ENCODE data around the gene ETF1.
"Not testable (repeated sequence)": the region's sequence is repeated elsewhere in the genome, so short reads cannot be mapped to it uniquely, and the experiment has no call there.

The ETF1 gene

DNA sequence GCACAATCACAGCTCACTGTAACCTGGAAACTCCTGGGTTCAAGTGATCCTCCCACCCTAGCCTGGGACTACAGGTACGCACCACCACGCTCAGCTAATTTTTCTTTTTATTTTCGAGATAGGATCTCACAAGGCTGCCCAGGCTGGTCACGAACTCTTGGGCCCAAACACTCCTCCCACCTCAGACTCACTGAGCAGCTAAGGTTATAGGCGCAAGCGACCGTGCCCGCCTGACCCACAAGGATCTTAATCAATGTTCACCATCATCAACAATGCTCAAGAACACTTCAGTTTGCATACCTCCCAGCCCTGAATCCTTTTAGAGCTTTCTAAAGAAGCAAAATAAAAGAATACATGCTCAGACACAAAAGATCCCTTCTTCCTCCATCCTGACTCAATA, 13.2 kb downstream of the ETF1 start:
- DNase-seq = no peak

DNA sequence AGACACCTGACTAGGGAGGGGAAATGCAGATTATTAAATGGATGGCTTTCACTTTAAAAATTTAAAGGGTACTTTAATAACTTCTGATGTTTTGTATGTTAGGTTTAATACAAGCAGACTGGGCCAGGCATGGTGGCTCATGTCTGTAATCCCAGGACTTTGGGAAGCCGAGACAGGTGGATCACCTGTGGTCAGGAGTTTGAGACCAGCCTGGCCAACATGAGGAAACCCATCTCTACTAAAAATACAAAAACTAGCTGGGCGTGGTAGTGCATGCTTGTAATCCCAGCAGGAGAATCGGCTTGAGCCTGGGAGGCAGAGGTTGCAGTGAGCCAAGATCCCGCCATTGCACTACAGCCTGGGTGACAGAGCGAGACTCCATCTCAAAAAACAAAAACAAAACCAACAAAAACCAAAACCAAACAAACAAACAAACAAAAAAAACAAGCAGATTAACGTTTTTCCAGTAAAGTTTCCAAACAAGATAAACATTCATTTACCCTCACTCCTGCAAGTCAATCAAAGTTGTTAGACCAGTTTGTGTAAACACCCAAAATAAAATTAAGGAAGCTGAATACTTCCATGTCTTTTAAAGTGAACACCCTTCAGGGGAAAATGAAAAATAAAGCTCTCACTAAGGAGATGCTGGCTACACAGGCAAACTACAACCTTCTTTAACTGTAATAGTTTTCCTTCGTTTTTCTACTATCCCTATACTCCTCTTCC, 14.1 kb downstream of the ETF1 start:
- DNase-seq = no peak

DNA sequence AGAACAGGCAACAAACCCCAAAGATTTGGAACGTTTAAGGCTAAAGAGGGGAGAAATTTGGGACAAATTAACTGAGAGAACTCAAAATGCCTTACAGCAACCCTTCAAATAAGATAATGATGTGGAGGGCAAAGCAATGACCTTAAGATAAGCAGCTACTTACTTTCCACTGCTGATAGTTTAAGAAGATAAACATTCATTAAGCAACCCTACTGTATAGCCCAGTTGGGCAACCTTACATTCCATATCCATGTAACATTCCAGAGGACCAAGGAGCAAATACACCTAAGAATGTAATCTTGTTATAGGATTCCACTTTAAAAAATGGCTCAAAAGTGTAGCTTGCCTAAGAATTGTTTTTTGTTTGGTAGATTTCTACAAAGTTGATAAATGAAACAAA, 14.8 kb downstream of the ETF1 start:
- no peak for DNase-seq

DNA sequence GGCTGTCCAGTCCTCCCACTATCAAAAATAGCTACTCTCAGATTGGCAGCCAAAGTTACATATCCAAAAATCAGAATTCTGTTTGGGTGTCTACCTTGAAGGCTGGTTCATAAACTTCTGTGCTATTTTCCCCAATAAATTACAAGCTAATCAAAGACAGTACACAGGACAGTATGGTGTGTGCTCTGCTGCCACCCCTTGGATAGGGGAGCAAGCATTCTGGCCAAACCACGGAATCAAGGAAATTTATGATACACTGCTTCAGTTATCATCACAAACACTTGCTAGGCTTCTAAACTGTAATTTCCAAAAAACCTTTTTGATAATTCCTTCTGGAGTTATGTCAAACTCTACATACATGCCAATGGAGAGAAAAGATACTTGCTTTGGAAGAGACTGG, 15.9 kb downstream of the ETF1 start:
- DNase-seq = no peak

DNA sequence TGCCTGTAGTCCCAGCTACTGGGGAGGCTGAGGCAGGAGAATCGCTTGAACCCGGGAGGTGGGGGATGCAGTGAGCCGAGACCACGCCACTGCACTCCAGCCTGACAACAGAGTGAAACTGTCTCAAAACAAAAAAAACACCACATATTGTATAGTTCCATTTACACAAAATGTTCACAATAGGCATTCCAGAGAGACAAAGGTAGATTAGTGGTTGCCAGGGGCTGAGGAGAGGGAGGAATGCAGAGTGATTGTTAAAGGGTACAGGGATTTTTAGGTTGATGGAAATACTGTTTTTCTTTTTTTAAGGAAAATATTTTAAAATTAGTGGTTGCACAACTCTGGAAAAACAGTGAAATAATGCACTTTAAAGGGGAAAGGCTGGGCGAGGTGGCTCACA, 19.6 kb downstream of the ETF1 start:
- no peak for DNase-seq

DNA sequence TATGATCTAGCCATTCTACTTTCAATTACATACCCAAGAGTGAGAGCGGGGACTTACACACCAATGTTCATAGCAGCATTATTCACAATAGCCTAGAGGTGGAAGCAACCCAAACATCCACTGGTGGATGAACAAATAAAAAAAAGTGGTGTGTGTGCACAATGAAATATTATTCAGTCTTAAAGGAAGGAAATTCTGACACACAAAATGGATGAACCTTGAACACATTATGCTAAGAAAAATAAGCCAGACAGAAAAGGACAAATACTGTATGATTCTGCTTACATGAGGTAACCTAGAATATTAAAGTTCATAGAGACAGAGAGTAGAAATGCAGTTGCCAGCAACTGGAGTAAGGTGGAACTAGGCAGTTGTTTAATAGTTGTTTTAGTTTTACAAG, 22.1 kb downstream of the ETF1 start:
- no peak for DNase-seq

DNA sequence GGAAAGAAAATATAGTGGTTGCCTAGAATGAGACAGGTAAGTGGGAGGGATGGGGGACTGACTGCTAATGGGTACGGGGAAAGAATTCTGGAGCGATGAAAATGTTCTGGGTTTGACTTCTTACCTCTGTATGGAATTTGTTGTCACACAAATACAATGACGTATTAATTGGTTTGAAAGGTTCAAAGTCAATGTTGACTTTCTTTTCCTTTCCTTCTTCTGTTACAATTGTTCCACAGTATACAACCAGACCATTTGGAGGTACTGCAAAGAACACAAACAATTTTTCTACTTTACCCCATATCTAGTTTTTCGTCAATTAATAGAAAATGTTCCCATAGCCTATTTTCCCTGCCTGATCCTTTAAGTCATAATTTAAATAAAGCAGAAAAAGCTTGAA, 25.6 kb downstream of the ETF1 start:
- no peak for DNase-seq

DNA sequence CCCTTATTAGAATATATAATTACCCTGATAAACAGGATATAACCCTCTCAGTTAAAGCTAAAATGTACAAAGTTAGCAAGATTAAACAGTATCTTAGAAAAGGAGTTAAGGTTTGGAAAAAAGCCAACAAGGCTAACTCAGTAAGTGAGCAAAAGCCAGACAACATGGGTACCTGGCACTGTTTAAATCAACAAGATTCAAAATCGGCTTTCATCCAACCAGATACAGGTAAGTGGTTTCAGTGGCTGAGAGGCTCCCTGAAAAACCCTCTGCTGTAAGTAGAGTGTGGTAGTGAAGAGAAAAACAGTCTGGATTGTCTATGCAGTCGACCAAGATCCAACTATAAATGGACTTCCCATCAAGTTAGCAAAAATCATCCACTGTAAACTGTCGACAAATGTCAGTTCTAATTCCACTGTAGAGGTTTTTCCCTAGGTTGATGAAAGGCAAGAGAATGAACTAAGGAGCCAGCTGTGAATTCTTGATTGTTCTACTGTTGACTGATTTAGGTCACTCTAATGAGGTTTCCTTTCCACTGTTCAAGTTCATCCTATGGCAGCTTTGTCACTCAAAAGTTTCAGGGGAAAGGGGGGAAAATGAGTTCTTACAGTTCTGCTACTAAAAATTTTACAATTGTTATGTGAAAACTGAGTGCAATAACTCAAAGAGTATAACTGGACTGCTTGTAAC, 27.3 kb downstream of the ETF1 start:
- DNase-seq = no peak

DNA sequence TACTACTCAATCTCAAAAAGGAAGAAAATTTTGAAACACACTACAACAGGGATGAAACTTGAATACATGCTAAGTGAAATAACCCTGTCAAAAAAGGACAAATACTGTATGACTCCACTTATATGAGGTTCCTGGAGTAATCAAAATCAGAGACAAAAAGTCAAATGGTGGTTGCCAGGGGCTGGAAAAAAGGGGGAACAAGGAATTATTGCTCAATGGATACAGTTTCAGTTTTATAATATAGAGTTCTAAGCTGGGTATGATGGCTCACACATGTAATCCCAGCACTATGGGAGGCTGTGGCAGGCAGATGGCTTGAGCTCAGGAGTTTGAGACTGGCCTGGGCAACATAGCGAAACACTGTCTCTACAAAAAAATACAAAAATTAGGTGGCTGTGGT, 29.0 kb downstream of the ETF1 start:
- DNase-seq = no peak

DNA sequence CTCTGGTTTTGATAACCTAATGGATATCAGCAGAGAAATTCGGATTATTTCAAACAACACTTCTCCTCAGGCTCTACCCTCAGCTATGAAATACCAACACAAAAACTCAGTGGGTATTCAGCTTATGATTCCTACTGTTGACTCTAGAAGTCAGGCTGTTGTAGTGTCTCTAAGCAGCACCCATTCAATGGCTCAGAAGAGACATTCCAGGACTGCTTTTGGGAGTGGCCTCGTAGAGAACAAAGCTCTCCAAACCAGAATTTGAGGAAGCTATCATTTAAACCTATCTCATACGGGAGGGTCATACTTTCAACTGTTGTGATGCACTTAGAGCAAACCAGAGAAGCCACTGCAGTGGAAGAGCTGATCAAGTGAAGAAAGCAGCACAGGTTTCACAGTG, 34.1 kb downstream of the ETF1 start:
- no peak for DNase-seq

DNA sequence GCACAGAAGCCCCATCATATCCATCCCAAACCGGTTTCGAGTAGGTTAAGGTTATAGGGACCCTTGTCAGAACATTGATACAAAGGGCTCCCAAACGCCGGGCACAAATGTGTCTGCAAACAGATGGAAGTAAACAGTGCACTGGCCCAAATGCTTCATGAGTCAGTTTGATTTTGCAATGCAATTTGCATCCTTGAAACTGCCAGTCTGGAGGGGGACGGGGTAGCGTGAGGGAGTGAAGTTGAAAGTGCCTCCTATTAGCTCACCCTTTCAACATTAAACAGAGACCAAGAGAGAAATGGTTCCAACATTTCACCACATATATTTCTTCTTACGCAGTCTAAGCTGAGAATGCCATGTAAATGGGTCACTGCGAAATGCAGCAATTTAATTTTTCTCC, 35.6 kb downstream of the ETF1 start:
- not testable (repeated sequence) for DNase-seq

DNA sequence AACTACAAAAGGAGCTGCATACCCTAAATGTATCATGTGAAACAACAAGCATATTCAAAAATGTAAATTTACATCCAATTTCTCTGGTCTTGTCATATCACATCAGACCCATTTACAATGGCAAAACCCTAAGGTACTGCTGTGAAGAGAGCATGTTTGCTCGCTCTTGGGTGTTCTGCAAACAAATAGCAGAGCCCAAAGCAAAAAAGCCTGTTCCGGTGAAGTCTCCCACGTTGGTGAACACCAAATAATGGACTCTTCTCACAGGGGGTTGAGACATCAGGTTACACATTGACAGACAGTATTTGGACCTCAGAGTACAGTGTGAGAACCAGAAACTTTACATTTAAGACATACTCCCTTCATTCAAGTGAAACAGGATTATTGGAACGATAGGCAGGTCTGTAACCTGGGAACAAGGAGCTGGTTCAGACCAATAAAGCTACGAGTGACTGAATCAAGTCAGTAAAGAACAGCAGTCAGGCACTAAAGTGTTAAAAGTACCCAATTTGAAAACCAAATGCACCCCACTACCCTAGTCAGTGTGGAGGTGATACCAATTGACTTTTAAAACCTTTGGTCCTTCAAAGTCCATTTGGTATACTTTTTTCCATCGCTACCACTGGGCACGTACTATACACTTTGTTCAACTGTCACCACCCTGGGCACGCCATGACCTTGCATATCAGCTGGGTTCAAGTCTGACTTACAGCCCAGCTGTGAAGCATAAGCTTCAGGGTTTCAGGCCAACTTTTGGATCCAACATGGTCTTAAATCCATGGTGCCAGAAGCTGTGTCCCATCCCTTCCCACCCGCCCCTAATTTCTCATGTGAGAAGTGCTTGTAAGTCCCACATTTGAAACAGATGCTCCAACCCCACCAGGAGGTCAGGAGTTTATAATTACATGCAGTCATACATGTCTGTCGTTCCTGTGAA, 36.4 kb downstream of the ETF1 start:
- DNase-seq = no peak

DNA sequence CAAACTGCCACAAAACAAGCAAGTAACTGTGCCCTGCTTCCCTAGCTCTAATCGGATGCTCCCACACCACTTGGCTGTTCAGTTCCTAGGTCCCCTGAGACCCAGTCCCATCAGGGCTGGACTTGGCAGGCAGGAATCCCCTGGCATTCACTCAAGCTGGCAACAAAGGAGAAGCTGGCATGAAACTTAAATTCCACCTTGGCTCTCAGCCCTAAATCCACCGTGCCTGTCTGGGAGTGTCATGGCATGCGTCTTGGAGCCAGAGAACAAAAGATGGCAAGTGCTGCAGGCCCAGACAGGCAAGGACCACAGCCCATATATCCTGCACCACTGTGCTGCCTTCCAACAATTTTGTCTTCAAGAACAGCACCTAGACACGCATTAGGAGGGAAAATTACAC, 38.2 kb downstream of the ETF1 start:
- DNase-seq = peak in 18 of 51 donors; percentile 3 to 54 (median 22)

DNA sequence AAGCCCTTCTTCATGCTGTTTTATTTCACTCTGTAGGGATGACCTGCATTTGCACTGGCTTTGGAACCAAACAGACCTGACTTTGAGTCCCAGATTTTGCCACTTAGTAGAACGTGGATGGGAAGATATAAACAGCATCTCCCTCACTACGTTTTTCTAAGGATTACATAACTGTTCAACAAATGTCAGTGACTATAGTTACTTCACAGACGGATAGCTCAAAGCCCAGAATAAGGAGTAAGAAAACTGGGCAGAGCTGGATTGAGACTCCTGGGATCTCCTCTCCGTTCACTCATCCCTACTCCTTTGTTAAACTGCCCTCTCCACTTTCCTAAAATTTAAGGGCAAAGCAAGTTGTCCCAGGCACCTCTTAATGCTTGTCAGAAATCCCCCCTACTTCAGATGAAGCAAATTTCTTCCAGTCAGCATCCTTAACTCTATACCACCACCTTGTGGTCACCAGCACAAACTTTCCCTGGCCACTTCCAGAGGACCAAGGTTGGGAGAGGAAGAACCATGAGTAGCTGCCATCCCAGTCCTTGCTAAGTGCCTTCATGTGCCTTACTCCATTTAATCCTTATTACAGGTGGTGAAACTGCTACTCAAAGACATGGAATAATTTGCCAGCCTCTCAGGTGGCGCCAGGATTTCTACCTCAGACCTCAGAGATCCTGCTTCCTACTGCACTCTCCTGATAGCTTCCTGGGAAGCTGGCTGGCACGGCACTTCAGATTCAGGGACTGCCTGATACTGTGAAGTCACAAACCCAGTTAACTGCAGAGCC, 39.4 kb downstream of the ETF1 start:
- peak in 23 of 51 donors; percentile 3 to 62 (median 27) for DNase-seq

DNA sequence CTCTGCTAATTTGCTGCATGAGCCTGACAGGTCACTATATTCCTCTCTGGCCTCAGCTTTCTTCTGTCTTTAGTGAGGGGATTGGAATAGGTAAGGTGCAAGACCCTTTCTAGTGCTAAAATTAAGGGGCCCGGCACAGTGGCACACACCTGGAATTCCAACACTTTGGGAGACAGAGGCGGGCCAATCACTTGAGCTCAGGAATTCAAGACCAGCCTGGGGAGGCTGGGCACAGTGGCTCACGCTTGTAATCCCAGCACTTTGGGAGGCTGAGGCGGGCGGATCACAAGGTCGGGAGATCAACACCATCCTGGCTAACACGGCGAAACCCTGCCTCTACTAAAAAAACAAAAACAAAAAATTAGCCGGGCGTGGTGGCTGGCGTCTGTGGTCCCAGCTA, 40.5 kb downstream of the ETF1 start:
- DNase-seq = no peak

DNA sequence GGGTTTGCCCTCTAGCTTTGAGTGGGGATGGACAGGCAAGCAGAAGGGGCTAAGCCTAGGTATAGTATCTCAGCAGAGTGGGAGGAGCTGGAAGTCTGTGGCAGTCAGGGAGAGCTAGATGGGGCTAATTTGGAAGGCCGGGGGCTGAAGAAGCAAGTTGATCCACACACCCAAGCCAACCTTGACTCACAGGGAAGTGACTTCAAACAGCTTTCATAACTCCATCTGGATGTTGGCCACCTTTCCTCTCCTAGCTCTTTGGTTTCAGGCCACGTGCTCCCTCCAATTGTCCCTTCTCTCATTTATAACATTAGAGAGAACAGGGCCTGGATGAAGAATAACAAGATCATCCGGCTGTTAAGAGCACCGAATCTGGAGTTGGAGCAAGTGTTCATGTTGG, 40.9 kb downstream of the ETF1 start:
- DNase-seq = peak in 2 of 51 donors; percentile 6 to 14

DNA sequence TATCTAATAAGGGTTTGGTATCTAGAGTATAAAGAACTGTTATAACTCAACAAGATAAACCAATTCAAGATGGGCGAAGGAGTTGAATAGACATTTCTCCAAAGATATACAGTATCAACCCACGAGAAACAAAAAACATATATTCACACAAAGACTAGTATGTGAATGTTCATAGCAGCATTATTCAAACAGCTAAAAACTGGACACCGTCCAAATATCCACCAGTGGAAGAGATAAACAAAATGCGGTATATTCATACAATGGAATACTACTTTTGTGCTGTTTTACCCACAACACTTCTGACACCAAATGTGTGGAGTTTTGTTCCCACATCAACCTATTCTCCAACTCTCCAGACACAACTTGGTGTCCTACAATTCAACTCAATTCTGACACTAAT, 44.7 kb downstream of the ETF1 start:
- no peak for DNase-seq

DNA sequence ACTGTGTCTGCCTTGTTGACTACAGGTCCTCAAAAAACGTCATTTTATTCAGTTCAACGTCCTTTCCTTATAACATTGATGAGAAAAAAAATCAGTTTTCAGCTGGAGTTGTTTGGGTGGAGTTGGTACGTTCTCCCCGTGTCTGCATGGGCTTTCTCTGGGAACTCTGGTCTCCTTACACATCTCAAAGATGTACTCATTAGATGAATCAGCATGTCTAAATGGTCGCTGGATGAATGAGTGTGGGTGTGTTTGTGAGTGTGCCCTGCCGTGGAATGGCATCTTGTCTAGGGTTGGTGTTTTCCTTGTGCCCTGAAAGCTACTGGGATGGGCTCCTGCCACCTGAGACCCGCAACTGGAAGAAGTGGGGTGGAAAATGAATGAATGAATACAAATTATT, 47.7 kb downstream of the ETF1 start:
- DNase-seq = no peak

DNA sequence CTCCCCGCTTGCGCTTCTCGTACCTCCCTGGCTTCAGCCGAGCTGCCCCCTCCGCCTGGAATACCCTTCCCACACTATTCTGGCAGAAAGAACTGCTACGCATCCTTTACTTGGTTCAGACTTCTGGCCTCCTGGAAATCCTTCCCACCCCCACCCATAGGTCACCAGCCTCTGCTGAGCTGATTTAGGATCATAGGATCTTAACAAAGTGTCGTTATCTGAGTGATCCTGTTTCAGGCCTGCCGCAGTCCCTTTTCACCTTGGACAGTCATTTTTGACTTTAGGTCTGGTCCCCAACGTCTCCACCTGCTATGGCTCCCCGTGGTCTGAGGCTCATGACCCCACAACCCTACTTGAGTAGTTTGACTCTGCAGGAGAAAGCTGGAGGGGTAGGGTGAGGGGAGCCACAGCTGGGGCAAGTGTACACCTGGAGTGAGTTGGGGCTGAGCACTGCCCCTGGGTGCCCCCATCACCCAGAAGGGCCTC, 50.4 kb downstream of the ETF1 start:
- DNase-seq = no peak

DNA sequence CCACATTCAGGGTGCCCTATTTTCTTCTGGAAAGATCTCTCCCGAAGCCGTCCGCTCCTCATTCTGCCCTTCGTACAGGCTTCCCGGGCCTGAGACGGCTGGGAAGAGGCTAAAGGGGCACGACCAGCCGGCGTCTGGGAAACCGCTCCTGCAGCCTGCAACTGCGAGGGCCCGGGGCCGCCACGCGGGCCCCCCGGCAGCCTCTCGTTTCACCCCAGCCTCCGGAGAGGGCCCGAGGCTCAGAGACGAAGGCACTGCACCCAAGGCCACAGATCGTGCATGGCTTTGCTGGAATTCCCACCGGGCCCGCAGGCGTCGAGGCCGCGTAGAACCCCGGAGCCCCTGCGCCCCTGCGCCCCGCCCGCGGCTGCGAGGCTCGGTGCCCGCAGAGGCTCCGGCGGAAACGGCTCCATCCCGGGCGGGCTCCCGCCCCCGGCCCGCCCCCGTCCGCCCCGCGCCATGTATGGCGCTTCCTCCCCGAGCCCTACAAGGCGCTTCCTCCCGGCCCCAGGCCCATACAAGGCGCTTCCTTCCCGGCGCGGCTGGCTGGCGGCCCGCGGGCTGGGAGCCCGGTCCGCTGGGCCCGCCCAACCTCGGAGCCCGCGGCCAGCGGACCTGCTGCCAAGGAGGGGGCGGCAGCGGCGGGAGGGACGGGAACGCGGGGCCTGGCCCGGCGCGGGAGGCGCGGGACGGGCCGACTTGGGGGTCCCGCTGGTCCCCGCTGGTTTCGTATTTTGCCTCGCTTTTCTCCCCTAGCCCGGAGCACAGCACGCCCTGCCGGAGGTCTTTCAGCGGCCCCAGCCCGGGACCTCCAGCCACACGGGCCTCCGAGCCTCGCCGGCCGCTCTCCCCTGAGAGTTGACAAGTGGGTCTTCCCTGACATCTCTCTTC, 51.1 kb downstream of the ETF1 start:
- DNase-seq = peak in 50 of 51 donors; percentile 44 to 95 (median 86)
